ENCODE measurements around the gene IGF1.

- TF ChIP-seq, protein P1, sequence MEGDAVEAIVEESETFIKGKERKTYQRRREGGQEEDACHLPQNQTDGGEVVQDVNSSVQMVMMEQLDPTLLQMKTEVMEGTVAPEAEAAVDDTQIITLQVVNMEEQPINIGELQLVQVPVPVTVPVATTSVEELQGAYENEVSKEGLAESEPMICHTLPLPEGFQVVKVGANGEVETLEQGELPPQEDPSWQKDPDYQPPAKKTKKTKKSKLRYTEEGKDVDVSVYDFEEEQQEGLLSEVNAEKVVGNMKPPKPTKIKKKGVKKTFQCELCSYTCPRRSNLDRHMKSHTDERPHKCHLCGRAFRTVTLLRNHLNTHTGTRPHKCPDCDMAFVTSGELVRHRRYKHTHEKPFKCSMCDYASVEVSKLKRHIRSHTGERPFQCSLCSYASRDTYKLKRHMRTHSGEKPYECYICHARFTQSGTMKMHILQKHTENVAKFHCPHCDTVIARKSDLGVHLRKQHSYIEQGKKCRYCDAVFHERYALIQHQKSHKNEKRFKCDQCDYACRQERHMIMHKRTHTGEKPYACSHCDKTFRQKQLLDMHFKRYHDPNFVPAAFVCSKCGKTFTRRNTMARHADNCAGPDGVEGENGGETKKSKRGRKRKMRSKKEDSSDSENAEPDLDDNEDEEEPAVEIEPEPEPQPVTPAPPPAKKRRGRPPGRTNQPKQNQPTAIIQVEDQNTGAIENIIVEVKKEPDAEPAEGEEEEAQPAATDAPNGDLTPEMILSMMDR (IDR thresholded peaks at IDR 0.05; ENCODE audit: low read length), result no peak
- no peak for TF ChIP-seq EZH2 (optimal IDR thresholded peaks at IDR 0.05; ENCODE audit: low read depth, low read length)
These were observed 46.9 kb upstream of the IGF1 start for GRCh38 chr12:102527171-102527720.

Measured in MM.1S (cell line).